Measurements from ENCODE around the gene KLF13. TPM values are rescaled to one million over a fixed set of nuclear protein-coding genes. Genes with fewer than 3 reads are reported as not detected.

The KLF13 gene
- total RNA-seq, 1 donor from 2014 or later = 129 TPM

DNA sequence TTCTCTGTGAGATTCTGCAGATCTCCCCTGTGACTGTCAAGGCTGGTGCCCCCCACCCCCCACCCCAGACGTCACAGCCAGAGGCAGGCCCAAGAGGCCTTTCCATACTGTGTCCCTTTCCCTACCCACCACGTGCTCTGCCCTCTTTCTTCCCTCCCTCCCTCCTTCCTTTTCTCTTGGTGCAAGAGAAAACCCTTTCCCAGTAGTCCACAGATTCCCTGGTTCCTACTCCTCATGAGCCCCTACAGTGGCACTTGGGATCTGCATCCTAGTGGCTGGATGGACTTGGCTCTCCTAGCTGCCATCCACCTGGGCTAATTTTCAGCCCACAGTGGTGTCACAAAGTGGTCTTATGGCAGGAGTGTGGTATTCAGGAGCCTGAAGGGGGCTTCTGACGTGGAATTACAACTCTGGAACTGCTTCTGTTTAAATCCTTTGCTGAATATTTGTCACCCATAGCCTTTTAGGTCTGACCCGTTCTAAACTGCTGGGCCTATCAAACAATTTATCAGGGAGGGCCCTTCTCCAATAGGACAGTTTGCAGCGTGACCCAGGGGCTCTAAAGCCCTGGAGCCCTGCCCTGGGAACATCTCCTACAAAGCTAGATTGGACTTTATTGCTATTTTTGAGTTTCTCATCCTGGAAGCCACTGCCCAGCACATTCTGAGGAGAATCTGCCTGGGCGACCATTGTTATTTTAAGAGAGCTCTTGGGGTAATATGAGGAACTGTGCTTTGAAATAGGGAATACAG lies 35.3 kb downstream of the KLF13 start:
- peaks cover 27% of the 10 kb centered on the region for H3K36me3 Mint-ChIP-seq (ENCODE audit: low read depth)
- H3K9me3 Mint-ChIP-seq = no peaks in the 10 kb centered on the region
- intact Hi-C loops (cut with micrococcal nuclease) = loop anchor here (1.0 to 10.0 kb wide), 5 partner anchors 9 to 1833 kb away; partner anchors contain the start of gene FMN1
- DNase-seq (ENCODE audit: low spot score) = no peak
- peaks cover 98% of the 10 kb centered on the region for H3K4me1 Mint-ChIP-seq (ENCODE audit: low read depth)
- H3K27me3 Mint-ChIP-seq (ENCODE audit: insufficient read depth) = no peaks in the 10 kb centered on the region
- H3K27ac Mint-ChIP-seq = peak overlapping the region; percentile 99
- H3K4me3 Mint-ChIP-seq = peak overlapping the region; percentile 82

DNA sequence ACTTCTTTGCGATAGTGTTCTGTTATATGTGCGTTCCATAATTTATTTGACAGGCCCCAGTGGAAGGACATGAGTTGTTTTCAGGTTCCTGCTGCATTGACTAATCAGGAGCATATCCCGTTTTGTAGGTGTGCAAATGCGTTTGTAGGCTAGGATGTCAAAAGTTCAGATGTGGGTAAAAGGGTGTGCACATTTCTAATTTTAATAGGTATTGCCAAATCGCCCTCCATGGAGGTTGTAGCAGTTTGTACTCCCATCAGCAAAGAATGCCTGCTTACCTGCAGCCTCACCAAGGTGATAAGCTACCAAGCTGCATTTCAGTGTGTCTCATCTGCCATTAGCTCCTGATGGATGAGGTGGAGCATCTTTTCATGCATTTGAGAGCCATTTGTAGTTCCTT lies 36.3 kb downstream of the KLF13 start:
- Mint-ChIP-seq H3K4me1 (ENCODE audit: low read depth) (peaks cover 98% of the 10 kb centered on the region), H3K9me3 (no peaks in the 10 kb centered on the region), H3K36me3 (ENCODE audit: low read depth) (peaks cover 26% of the 10 kb centered on the region), H3K4me3 (peak overlapping the region; percentile 67), H3K27ac (peak overlapping the region; percentile 99), H3K27me3 (ENCODE audit: insufficient read depth) (no peaks in the 10 kb centered on the region)
- intact Hi-C loops (cut with micrococcal nuclease) = loop anchor here (10.0 kb wide), 1 partner anchor 1832 kb away; the partner anchor contains the start of gene FMN1
- no peak for DNase-seq (ENCODE audit: low spot score)

DNA sequence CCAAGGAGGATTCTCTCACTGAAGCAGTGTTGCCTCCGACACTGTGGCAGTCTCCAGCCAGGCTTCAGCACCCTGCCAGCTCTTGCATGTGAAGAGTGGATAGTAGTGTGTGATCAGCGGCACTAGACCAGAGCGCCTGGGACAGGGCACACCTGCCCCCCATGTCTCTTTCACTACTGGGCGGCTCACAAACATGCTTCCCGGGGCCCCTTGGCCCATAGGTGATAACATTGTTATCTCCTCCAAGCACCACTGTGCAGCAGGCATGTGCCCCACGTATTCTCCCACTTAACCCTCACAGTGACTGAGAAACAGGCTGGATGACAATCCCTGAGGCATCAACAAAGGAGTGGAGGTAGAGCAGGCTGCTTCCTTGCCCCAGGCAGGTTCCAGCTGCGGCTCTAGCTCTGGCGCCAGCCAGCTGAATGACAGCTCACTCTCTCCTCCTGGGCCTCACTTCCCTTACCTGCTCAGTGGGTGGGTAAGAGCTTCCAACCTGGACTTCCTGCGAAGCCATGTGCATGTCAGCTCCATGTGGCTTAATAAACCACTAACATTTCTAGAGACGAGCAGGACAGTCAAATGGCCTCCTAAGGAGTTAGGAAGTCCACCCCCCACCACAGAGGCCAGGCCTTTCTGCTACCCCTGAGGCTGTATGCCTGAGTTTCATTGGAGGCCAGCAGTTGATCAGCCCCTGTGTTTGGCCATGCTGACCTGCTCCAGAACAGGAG lies 37.8 kb downstream of the KLF13 start:
- H3K9me3 Mint-ChIP-seq = no peaks in the 10 kb centered on the region
- H3K27ac Mint-ChIP-seq = peak overlapping the region; percentile 99
- H3K36me3 Mint-ChIP-seq (ENCODE audit: low read depth) = peaks cover 23% of the 10 kb centered on the region
- intact Hi-C loops (cut with micrococcal nuclease) = loop anchor here (1.0 to 10.0 kb wide), 5 partner anchors 7 to 1830 kb away; partner anchors contain the start of gene FMN1
- H3K4me1 Mint-ChIP-seq (ENCODE audit: low read depth) = peaks cover 96% of the 10 kb centered on the region
- H3K27me3 Mint-ChIP-seq (ENCODE audit: insufficient read depth) = no peaks in the 10 kb centered on the region
- H3K4me3 Mint-ChIP-seq = peak overlapping the region; percentile 75
- DNase-seq (ENCODE audit: low spot score) = no peak

DNA sequence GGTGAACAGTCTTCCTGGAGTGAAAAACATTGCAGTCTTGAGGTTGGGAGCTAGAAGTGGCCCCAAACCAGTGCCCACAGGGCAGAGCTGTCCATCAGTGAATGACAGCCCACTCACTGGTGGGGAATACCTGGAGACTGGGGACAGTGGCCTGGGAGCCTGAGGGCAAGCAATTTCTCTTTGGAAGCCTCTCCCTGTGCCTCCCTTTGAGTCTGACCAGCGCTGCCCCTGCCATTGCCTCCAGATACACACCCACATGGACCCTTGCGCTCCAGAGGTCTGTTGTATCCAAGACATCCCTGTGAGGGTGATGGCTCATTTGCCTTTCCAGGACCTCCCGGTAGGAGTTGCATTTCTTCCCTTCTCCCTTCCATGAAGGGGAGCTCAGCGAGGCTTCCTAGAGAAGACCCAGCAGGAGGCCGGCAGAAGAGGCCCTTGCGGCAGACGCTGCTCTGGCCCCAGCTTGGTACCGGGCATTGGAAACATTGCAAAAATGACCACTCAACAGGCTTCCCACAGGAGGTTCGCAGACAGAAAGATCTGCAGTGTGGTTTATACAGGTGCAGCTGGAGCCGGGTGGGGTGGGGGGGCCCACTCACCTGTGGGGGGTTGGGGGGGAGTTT lies 38.5 kb downstream of the KLF13 start:
- Mint-ChIP-seq H3K27ac (peak overlapping the region; percentile 99), H3K4me1 (ENCODE audit: low read depth) (peaks cover 96% of the 10 kb centered on the region), H3K9me3 (no peaks in the 10 kb centered on the region), H3K36me3 (ENCODE audit: low read depth) (peaks cover 30% of the 10 kb centered on the region), H3K27me3 (ENCODE audit: insufficient read depth) (no peaks in the 10 kb centered on the region), H3K4me3 (peak overlapping the region; percentile 77)
- intact Hi-C loops (cut with micrococcal nuclease) = loop anchor here (1.0 to 10.0 kb wide), 5 partner anchors 8 to 1830 kb away; partner anchors contain the start of gene FMN1
- no peak for DNase-seq (ENCODE audit: low spot score)

DNA sequence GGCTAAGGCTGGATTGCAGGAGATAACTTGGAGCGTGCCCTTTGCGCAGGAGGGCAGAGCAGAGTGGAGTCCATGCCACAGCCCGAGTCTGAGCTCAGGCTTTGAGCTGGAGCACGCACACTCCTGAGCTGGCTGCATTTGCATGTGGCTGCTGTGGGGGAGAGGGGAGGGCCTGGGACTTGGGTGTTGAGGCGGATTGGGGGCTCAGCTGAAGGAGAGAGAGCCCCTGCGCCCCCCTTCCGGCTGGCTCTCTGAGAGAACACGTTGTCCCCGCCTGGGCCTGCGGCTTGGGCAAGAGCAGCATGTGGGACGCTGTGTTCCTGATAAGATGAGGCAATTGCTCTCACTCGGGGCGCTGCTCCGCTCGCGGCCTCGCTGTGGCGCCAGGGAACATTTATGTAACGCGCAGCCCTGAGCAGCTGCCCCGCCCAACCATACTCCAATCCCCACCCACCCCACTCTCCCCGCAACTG lies 39.1 kb downstream of the KLF13 start:
- no peaks in the 10 kb centered on the region for H3K27me3 Mint-ChIP-seq (ENCODE audit: insufficient read depth)
- no peaks in the 10 kb centered on the region for H3K9me3 Mint-ChIP-seq
- DNase-seq (ENCODE audit: low spot score) = peak; percentile 69
- peaks cover 97% of the 10 kb centered on the region for H3K4me1 Mint-ChIP-seq (ENCODE audit: low read depth)
- H3K4me3 Mint-ChIP-seq = peak overlapping the region; percentile 77
- intact Hi-C loops (cut with micrococcal nuclease) = loop anchor here (1.0 to 10.0 kb wide), 9 partner anchors 8 to 1829 kb away; partner anchors contain the start of gene FMN1
- peak overlapping the region; percentile 99 for H3K27ac Mint-ChIP-seq
- H3K36me3 Mint-ChIP-seq (ENCODE audit: low read depth) = peaks cover 30% of the 10 kb centered on the region

DNA sequence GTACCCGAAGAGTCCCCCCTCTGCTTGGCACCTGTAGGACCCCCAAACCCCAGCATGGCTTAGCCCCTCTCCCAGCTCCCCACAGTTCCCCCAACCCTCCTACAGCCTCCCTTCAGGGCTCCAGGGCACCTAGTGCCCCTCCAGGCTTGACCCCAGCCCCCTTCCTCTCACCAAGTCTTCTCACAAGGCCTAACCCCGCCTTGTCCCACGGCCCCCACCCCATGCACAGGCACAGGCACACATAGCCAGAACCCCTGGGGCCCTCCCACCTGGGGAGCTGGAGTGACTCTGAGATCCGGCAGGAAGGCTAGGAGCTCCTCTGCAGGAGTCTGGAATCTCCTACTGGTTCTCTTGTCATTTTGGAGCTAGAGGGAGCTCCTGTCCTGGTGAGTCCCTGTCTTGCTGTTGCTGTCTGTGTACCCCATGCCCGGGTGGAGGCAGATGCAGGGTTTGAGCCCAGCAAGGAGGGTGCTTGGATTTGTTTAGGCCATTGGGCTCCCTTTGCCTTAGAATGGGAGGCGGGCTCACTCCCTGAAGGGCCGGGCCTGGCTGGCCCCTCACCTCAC lies 39.6 kb downstream of the KLF13 start:
- H3K9me3 Mint-ChIP-seq = no peaks in the 10 kb centered on the region
- peak overlapping the region; percentile 77 for H3K4me3 Mint-ChIP-seq
- no peak for DNase-seq (ENCODE audit: low spot score)
- H3K27me3 Mint-ChIP-seq (ENCODE audit: insufficient read depth) = no peaks in the 10 kb centered on the region
- H3K36me3 Mint-ChIP-seq (ENCODE audit: low read depth) = peaks cover 32% of the 10 kb centered on the region
- H3K4me1 Mint-ChIP-seq (ENCODE audit: low read depth) = peaks cover 99% of the 10 kb centered on the region
- intact Hi-C loops (cut with micrococcal nuclease) = loop anchor here (1.0 to 10.0 kb wide), 5 partner anchors 21 to 1829 kb away; partner anchors contain the start of gene FMN1
- H3K27ac Mint-ChIP-seq = peak overlapping the region; percentile 99

DNA sequence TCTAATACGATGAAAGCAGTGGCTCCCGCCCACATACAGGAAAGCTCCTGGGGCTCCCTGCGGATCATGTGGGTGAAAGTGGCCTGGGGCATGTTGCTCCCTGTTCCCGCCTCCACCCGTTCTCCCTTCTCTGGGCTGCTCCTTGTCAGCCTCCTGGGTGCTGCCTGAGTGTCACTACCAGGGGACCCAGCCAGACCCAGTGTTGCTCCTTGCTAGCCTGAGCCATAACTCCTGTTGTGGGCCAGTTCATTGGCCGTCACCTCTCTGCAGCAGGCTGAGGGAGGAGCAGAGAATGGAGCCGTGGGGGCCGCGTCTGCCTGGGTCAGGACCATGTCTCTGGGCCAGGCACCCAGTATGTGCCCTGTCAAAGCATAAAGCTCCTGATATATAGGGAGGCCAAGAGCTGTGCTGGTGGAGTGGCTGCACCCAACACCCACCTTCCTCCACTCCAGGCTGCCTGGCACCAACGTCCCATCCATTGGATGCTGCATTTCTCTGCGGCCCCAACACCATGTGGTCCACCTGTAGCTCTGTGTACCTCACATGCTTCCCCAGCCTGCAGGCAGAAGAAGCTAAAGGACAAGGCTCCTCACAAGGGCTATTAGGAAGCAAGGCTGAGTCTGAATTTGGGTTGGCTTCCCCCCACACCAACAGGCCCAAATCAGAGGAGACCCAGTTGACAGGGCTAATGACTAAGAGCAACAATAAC lies 40.5 kb downstream of the KLF13 start:
- intact Hi-C loops (cut with micrococcal nuclease) = loop anchor here (1.0 to 10.0 kb wide), 2 partner anchors 41 to 1828 kb away; partner anchors contain the start of genes FMN1 and KLF13
- Mint-ChIP-seq H3K4me1 (ENCODE audit: low read depth) (peaks cover 90% of the 10 kb centered on the region), H3K27me3 (ENCODE audit: insufficient read depth) (no peaks in the 10 kb centered on the region), H3K9me3 (no peaks in the 10 kb centered on the region), H3K36me3 (ENCODE audit: low read depth) (peaks cover 32% of the 10 kb centered on the region), H3K27ac (peak overlapping the region; percentile 99), H3K4me3 (peak overlapping the region; percentile 77)
- no peak for DNase-seq (ENCODE audit: low spot score)

DNA sequence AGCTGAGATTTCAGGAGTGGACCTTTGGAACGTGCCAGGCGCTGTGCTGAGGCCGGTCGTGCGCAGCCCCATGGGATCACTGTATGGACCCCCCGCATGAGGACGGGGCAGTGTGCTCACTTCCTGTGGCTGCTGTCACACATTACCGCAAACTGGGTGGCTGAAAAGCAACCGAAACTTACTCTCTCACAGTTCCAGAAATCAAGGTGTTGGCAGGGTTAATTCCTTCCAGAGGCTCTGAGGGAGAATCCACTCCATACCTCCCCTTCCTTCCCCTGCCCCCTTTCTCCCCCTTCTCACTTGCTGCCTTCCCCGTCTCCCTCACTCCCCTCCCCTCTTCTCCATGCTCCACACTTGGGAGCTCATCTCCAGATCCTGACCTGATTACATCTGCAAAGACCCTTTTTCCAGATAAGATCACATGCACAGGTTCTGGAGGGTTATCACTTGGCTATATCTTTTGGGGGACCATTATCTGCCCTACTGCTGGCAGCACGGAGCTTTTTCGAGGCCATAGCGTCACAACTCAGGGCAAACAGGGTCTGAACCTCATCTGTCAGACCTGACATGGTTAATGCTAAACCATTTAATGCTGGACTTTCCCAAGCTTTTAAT lies 41.2 kb downstream of the KLF13 start:
- intact Hi-C loops (cut with micrococcal nuclease) = loop anchor here (1.0 to 10.0 kb wide), 2 partner anchors 42 to 1827 kb away; partner anchors contain the start of genes FMN1 and KLF13

DNA sequence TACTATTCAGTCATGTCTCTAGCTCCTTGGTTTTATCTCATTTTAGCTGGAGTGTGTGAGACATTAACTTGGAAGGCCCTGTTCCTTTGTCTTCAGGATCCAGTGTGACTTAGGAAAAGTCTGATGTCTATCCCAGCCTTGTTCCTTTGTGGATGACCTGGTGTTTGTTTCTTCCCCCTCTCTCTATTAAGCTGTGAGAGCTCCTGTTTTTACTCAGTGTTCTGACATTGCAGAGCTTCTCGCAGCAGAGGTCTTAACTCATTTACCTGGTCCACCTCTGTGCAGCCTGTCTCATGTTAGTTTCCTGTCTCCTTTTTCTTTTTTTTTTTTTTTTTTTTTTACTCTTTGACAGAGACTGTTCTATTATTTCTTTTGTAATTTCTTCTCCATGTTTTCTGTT lies 43.1 kb downstream of the KLF13 start:
- DNase-seq (ENCODE audit: low spot score) = no peak
- Mint-ChIP-seq H3K27me3 (ENCODE audit: insufficient read depth) (no peaks in the 10 kb centered on the region), H3K27ac (peak overlapping the region; percentile 48), H3K4me1 (ENCODE audit: low read depth) (peaks cover 66% of the 10 kb centered on the region), H3K36me3 (ENCODE audit: low read depth) (peaks cover 32% of the 10 kb centered on the region), H3K9me3 (no peaks in the 10 kb centered on the region), H3K4me3 (peak overlapping the region; percentile 12)
- intact Hi-C loops (cut with micrococcal nuclease) = loop anchor here (10.0 kb wide), 1 partner anchor 1825 kb away; the partner anchor contains the start of gene FMN1

More for the DNA sequence above, 41.2 kb downstream of the KLF13 start:
- peaks cover 34% of the 10 kb centered on the region for H3K36me3 Mint-ChIP-seq (ENCODE audit: low read depth)
- peak; percentile 39 for DNase-seq (ENCODE audit: low spot score)
- no peaks in the 10 kb centered on the region for H3K27me3 Mint-ChIP-seq (ENCODE audit: insufficient read depth)
- H3K27ac Mint-ChIP-seq = peak overlapping the region; percentile 99
- peak overlapping the region; percentile 77 for H3K4me3 Mint-ChIP-seq
- no peaks in the 10 kb centered on the region for H3K9me3 Mint-ChIP-seq
- peaks cover 83% of the 10 kb centered on the region for H3K4me1 Mint-ChIP-seq (ENCODE audit: low read depth)

DNA sequence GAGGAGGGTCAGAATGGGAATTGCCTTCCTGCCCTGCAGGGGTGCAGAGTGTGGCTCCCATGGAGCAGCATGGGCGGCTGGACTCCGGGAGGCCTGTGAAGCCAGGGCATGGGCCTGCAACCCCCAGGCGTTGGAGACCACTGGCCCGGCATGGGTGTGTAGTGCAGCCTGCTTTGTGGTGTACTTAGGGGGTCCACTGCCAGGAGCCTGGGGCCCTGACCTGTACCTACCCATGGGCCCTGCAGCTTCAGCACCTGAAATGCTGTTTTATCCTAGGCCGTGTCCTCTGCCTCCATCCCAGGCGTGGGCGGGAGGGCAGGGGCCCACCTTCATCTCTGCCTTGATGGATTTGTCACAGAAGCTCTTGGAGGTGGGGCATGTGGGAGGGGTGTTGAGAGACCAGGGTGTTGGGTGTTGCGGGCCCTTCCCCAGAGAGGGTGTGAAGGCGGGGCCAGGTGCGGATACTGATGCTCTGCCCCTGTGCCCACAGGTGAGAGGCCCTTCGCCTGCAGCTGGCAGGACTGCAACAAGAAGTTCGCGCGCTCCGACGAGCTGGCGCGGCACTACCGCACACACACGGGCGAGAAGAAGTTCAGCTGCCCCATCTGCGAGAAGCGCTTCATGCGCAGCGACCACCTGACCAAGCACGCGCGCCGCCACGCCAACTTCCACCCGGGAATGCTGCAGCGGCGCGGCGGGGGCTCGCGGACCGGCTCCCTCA lies 45.0 kb downstream of the KLF13 start:
- H3K27me3 Mint-ChIP-seq (ENCODE audit: insufficient read depth) = no peaks in the 10 kb centered on the region
- H3K4me1 Mint-ChIP-seq (ENCODE audit: low read depth) = peaks cover 63% of the 10 kb centered on the region
- DNase-seq (ENCODE audit: low spot score) = no peak
- intact Hi-C loops (cut with micrococcal nuclease) = no loop called here
- H3K4me3 Mint-ChIP-seq = no peak overlapping the region
- H3K27ac Mint-ChIP-seq = no peak overlapping the region
- H3K36me3 Mint-ChIP-seq (ENCODE audit: low read depth) = peaks cover 37% of the 10 kb centered on the region
- H3K9me3 Mint-ChIP-seq = no peaks in the 10 kb centered on the region

DNA sequence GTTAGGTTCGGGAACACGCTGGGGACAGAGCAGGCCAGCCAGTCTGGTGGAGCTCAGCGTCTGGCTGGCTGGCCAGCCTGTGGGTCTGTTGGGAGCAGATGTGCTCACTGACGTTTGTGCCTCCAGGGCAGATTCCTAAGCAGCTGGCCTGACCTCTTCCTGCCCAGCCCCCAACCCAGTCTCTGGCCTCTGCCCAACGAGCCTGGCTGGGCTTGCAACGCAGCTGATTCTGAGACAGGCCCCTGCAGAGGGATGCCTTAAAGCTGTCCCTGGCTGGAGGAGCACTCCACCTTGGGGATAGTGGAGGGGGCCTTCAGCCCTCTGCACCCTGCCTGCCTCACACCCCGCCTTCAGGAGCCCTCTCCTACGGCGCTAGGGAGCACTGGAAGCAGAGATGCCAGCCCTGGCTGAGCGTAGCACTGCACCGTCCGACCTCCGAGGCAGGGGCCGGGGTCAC lies 46.0 kb downstream of the KLF13 start:
- peaks cover 53% of the 10 kb centered on the region for H3K4me1 Mint-ChIP-seq (ENCODE audit: low read depth)
- no peak for DNase-seq (ENCODE audit: low spot score)
- no peaks in the 10 kb centered on the region for H3K9me3 Mint-ChIP-seq
- intact Hi-C loops (cut with micrococcal nuclease) = no loop called here
- H3K27me3 Mint-ChIP-seq (ENCODE audit: insufficient read depth) = no peaks in the 10 kb centered on the region
- H3K27ac Mint-ChIP-seq = no peak overlapping the region
- no peak overlapping the region for H3K4me3 Mint-ChIP-seq
- H3K36me3 Mint-ChIP-seq (ENCODE audit: low read depth) = peaks cover 37% of the 10 kb centered on the region
